ENCODE data around the gene VEGFC. TPM values are rescaled to one million over a fixed set of nuclear protein-coding genes. Genes with fewer than 3 reads are reported as not detected.

Gene VEGFC
- total RNA-seq, 1 donor from 2014 or later, result 15.0 TPM

DNA sequence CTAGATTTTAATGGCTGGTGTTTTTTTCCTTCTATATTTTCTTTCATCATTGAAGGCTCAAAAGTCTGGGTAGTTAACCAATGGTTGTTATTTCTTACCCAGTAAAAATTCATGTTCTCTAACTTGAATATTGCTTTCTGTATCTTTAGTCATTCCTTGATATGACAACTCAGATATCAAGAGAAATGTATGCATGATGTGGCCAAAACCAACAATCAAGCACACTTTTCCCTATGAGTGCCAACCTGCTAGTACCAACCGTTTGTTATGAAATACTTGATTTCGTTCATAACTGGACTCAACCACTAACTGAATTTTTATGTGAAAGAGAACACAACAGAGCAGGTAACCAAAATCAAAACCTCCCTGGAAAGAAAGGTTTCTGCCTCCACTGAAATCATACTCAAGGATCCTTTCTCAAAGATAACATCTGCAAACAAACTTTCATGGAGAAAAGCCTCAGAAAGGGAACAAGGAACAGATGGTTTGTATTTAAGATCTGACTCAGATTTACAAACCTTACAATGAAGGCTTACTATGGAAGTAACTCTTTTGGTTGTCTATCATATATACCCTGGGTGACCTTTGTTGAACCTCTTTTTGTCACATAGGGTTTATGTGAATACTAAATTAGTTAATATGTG lies 8.3 kb upstream of the VEGFC start:
- intact Hi-C loops (cut with DNase I), result no loop called here
- no peak for DNase-seq (ENCODE audit: low spot score)

GRCh38 chr4:176799653-176800052 lies 6.9 kb upstream of the VEGFC start:
- intact Hi-C loops (cut with DNase I), result no loop called here
- no peak for DNase-seq (ENCODE audit: low spot score)

DNA sequence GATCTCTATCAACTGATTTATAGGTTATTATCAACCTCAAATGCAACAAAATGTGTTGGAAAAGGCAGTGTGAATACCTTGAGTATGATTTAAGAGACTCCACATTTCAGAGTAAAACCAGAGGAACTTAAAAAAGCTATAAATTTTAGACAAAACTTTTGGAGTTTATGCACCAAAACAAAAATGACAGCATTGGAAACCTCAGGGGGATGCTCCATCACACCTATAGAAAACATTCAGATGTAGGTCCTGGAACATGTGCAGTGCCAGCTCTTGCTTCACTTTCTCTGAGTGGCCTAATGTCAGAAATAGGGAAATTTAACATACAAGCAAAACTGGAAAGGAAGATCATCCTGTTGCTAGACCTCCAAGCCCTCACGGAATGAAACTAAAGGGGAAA lies 5.8 kb upstream of the VEGFC start:
- intact Hi-C loops (cut with DNase I), result no loop called here

GRCh38 chr4:176795441-176795840 lies 2.7 kb upstream of the VEGFC start:
- DNase-seq (ENCODE audit: low spot score), result no peak
- intact Hi-C loops (cut with DNase I), result no loop called here

More for the DNA sequence above, 5.8 kb upstream of the VEGFC start:
- no peak for DNase-seq (ENCODE audit: low spot score)

GRCh38 chr4:176794651-176795050 lies 1.9 kb upstream of the VEGFC start:
- intact Hi-C loops (cut with DNase I), result loop anchor here (5.0 kb wide), 2 partner anchors 227 to 412 kb away; no protein-coding TSS in a partner anchor
- DNase-seq (ENCODE audit: low spot score), result no peak

DNA sequence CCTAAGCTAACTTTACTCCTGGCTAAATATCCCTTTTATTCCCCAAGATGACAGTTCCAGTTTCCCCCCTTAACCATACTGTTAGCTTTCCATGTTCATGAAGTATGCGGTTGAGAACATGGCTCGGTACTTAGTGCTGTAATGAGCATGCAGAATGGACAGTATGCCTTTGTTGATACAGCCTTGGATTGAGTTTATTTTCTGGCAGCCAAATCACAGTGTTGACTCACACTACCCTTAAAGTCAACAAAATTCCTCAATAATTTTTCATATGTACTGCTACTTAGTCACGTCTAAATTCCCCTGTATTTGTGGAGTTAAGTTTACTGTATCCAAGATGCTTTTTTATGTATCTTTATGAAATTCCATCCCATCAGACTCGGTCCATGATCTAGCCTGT lies 1.4 kb upstream of the VEGFC start:
- intact Hi-C loops (cut with DNase I), result loop anchor here (5.0 kb wide), 2 partner anchors 227 to 412 kb away; no protein-coding TSS in a partner anchor
- DNase-seq (ENCODE audit: low spot score), result no peak

DNA sequence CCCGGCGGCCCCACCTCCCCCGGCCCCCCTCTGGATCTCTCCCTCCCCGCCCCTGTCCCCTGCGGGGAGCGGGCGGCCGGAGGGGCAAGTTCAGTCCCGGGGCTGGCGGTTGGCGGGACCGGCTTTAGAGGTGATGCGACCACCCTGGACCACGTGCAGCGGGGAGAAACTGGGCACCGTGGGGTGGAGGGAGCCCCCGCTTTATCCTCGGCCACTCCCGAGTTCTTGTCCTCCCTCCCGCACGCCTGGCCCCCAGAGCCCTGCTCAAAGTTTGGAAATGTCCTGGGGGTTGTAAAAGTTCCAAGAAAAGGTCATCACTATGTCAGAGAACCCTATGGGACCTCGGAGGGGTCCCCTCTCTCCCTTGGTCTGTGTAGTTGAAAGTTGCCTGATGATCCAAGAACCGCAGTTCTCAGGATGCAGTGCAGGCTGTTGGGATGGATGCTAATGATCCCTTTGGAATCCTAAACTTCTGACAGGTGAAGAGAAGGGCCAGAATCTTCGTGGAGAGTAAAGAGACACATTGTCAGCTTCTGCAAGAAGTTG lies 411 bp upstream of the VEGFC start:
- intact Hi-C loops (cut with DNase I), result loop anchor here (5.0 kb wide), 2 partner anchors 226 to 411 kb away; no protein-coding TSS in a partner anchor
- no peak for DNase-seq (ENCODE audit: low spot score)

- intact Hi-C loops (cut with DNase I), result loop anchor here (2.0 to 5.0 kb wide), 3 partner anchors 224 to 409 kb away; no protein-coding TSS in a partner anchor
- no peak for DNase-seq (ENCODE audit: low spot score)
These were observed 964 bp downstream of the VEGFC start for GRCh38 chr4:176791591-176792325.

DNA sequence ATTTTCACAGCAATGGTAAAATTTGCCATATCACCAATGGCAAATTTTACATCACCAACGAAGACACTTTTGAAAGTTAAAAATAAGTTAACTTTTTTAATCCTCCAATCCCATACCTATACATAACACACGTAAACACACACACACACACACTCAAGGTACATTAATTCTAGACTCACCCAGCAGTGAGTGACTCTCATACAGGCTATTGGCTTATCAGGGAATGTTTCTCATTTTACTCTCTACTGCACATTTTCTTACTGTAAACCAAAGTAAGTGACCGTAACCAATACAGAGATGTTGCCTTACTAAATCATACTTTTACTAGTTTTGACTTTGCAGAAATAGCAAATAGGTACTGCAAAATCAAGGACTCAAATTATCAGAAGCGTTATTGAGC lies 2.3 kb downstream of the VEGFC start:
- intact Hi-C loops (cut with DNase I), result loop anchor here (2.0 to 5.0 kb wide), 3 partner anchors 223 to 408 kb away; no protein-coding TSS in a partner anchor
- DNase-seq (ENCODE audit: low spot score), result no peak

DNA sequence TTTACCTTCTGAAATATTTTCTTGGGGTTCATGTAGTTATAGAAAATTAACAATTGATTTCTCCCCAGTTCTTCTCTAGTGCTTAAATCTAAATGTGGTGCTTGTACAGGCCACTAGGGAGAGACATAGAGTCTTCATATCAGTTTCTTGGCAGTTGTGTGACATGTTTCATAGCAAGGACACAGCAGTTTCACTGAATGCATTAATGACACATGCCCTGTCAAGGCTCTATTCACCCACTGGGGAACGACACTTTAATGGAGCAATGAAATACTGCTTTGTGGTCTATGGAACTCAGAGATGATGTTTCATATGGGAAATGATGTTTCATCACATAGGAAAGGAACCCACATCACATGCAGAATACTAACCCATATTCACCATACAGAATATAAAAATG lies 2.8 kb downstream of the VEGFC start:
- intact Hi-C loops (cut with DNase I), result loop anchor here (2.0 to 5.0 kb wide), 3 partner anchors 223 to 408 kb away; no protein-coding TSS in a partner anchor
- DNase-seq (ENCODE audit: low spot score), result no peak

DNA sequence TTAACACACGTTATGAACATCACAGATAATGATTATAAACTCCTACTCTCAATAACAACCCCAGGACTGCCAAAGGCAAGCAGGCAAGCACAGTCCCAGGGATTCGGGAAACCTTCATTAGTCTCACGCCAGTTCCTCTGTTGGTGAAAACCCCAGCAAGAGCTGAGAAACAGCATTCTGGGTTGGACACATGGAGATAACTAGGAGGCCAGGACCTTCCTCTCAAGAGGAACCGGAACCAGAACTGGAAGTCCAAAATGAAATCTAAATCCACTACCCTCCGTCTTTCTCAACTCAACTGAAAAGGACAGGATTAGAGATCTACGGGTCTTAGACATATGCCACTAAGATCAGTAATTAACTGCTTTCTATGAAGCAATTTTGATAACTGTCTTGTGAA lies 3.8 kb downstream of the VEGFC start:
- intact Hi-C loops (cut with DNase I), result no loop called here
- DNase-seq (ENCODE audit: low spot score), result no peak

- intact Hi-C loops (cut with DNase I), result no loop called here
- DNase-seq (ENCODE audit: low spot score), result no peak
These were observed 4.5 kb downstream of the VEGFC start for GRCh38 chr4:176788248-176788647.

DNA sequence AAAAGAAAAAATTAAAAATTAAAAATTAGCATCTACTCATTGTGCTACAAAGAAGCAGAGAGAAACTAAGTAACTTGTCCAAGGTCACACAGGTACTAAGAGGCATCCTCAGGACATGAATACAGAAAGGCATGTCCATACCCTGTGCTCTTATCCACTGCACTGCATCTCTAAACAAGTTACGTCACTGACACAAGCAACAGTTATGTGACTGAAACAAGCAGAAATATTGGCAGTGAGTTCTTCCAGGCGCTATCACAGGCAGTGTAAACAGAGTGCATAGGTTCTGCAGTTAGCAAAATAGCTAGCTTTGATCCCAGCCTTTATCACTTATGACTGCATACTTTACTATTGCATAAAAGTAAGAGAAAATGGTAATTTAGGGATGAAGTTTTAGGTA lies 7.9 kb downstream of the VEGFC start:
- DNase-seq (ENCODE audit: low spot score), result no peak
- intact Hi-C loops (cut with DNase I), result loop anchor here (5.0 kb wide), 1 partner anchor 68 kb away; no protein-coding TSS in a partner anchor

GRCh38 chr4:176782794-176783193 lies 9.9 kb downstream of the VEGFC start:
- intact Hi-C loops (cut with DNase I), result loop anchor here (5.0 kb wide), 1 partner anchor 65 kb away; no protein-coding TSS in a partner anchor
- no peak for DNase-seq (ENCODE audit: low spot score)

- no peak for DNase-seq (ENCODE audit: low spot score)
- intact Hi-C loops (cut with DNase I), result loop anchor here (5.0 kb wide), 1 partner anchor 65 kb away; no protein-coding TSS in a partner anchor
These were observed 10.5 kb downstream of the VEGFC start for GRCh38 chr4:176782191-176782590.

- intact Hi-C loops (cut with DNase I), result loop anchor here (5.0 kb wide), 1 partner anchor 64 kb away; no protein-coding TSS in a partner anchor
These were observed 11.0 kb downstream of the VEGFC start for GRCh38 chr4:176781739-176782100.

GRCh38 chr4:176780995-176781738 lies 11.6 kb downstream of the VEGFC start:
- no peak for DNase-seq (ENCODE audit: low spot score)
- intact Hi-C loops (cut with DNase I), result loop anchor here (5.0 kb wide), 1 partner anchor 64 kb away; no protein-coding TSS in a partner anchor

More at GRCh38 chr4:176781739-176782100, 11.0 kb downstream of the VEGFC start:
- DNase-seq (ENCODE audit: low spot score), result no peak

- no peak for DNase-seq (ENCODE audit: low spot score)
- intact Hi-C loops (cut with DNase I), result no loop called here
These were observed 13.3 kb downstream of the VEGFC start for GRCh38 chr4:176779421-176779820.

GRCh38 chr4:176778491-176778890 lies 14.2 kb downstream of the VEGFC start:
- intact Hi-C loops (cut with DNase I), result no loop called here
- no peak for DNase-seq (ENCODE audit: low spot score)

- intact Hi-C loops (cut with DNase I), result no loop called here
- DNase-seq (ENCODE audit: low spot score), result no peak
These were observed 14.7 kb downstream of the VEGFC start for GRCh38 chr4:176778063-176778462.
